NCI-H1048 (cell line): ENCODE results near the gene PHLDB1.
A peak's percentile ranks its signal among the peaks of the same experiment; 100 is the strongest.
"Not testable (repeated sequence)": the region's sequence is repeated elsewhere in the genome, so short reads cannot be mapped to it uniquely, and the experiment has no call there.

Experiments used
- DNase-seq: peaks from one replicate; lab custom pipeline; 2025; lab: John Stamatoyannopoulos, UW

Gene PHLDB1

DNA sequence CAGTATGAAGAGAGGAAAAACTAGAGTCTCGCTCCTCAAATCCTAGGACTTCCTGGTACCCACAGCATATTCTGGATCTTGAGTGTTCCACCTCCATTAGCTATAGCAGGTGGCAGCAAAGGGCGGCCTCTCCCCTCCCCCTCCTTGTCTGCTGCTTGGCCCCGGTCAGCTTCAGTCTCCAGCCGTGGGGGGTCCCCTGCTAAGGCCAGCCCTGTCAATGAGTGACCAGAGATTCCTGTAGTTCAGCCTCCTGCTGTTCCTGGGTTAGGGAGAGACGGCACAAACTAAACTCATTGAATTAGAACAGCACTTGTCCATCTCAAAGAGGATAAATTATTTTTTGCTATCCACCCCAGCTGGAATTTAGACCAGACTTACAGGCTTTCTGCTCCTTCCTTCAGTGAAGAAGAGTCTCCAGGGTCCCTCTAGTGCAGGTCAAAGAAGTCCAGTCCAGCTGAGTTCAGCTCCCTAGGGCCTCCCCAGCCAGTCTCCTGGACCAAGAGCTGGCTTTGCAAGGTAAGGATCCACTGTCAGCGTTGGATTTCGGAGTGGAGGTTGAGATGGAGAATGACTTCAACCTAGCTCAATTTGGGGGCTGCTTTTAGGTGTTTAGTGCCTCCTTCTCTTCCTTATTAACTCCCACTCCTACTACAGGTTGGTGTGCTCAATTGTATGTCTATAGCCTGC, 1.1 kb upstream of the PHLDB1 start:
- no peak for DNase-seq

DNA sequence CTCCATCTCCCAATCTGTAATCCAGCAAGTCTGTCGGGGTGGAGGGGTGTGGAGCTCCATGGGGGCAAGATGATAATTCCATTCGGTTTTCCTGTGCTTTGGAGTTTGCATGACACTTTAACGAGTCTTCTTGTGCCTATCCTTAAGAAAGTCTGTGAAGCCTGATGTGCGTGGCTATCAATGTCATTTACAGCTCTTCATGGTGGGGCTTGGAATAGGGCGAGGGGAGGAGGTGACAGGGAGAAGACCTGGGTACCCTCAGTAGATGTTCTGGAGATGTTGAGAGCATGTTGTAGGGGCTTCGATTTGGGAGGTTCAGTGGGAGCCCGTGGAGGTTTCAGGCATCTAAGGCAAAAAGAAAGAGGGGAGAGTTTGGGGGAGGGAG, 579 bp upstream of the PHLDB1 start:
- no peak for DNase-seq

DNA sequence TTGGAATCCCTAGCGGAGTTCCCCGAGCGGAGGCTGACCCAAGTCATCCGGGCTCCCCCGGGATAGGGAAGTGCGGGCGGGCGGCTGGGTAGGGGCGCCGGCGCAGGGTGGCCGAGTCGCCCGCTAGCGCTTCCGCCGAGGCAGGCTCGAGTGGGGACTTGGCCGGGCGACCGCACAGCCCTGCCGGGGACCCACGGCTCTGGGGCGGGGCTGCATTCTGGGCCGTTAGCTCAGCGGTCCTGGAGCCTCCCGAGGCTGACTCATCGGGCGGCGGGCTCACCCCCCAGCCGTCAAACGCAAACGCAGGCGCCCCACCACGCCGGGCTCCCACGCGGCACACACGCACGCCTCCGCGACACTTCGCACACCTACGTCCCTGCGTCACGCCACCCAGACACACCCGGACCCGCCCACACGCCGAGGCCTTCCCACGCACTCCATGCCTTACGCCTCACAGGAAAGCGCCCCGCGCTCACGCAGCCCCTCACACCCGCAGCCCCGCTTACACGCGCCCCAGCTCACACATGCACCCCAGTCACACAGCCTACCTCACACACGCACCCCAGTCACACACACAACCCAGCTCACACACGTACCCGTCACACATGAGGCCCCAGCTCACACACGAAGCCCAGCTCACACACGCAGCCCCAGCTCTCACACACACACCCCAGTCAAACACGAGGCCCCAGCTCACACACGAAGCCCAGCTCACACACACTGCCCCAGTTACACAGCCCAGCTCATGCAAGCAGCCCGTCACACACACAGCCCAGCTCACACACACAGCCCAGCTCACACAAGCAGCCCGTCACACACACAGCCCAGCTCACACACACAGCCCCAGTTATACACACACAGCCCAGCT, 1.2 kb downstream of the PHLDB1 start:
- no peak for DNase-seq

DNA sequence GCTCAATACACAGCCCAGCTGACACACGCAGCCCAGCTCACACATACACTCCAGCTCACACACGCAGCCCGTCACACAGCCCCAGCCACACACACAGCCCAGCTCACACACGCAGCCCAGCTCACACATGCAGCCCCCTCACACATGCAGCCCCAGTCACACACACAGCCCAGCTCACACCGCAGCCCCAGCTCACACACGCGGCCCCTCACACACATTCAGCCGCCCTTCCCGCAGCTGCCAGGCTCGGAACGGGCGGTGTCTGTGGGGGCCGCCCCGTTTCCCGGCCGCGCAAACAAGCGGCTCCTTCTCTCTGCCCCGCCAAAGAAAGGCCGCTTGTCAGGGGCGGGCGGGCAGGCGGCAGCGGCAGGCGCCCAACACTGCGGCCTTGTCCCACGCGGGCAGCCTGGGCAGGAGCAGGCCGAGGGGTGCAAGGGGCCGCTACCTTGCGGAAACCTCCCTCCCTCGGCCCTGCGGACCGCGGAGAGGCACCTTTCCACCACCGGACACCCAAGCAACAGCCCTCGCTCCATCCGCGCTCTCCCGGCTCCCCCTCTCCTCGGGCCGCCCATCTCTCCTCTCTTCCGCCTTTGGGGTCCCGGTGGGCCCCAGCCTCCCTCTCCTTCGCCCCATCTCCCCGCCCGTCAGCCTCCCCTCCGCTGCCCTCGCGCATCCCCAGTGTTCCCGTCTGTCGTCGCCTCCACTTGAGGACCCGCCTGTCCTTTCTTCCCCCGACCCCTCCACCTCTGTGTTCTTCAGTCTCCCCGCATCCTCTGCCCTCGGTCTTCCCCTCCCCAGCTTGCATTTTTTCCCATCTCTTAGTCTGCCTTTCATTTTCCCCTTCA, 2.2 kb downstream of the PHLDB1 start:
- DNase-seq = no peak

DNA sequence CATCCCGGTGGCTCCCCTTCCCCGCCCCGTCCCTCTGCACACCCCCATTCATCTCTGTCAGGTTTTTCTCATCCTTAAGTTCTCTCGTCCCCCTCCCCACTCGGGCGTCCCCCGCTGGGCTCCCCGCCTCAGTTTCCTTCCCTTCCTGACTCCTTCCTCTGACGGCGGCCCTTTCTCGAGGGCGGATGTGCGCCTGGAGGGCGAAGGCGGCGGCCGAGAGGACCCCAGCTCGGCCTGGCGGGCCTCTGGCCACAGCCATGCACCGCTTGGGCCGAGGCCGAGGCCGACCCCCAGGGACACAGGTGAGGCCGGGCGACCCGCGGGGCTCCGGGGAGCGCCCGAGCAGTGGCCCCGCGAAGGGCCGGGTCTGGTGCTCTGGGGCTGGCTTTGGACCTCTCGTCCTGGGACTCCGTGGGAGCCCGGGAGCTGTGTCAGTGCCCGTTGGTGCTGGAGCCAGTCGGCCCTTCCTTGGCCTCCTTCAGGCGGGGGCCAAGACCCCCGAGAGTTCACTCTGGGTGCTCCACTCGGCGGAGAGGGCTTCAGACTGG, 2.9 kb downstream of the PHLDB1 start:
- no peak for DNase-seq

DNA sequence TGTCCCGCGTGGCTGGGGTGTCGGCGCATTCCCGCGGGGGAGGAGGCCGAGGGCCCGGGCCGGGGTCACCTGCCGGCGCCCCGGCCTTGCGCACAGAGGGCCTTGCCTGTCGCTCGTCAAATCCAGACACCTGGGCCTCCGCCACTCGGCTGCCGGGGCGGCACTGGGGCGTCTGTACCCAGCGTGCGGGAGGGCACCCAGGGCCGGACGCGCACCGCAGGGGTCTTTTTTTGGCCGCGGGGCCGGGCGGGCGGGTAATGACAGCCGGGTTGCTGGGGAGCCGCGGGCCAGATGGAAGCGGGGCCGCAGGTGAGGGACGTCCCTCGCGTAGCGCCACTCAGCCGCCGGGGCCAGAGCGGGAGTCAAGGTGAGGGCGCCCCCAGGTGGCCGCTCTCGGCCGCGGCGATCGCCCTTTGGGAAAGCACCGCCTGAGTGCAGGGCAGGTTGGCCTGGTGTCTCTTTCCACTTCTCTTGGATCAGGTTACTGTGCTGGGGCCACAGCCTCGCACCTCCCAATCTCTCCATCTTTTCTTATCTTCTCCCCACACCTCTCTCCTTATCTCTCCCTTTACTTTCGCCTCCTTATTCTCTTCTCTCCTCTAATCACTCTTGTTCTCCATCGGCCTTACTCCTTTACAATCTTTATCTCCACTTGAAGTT, 3.5 kb downstream of the PHLDB1 start:
- DNase-seq = peak; percentile 37

DNA sequence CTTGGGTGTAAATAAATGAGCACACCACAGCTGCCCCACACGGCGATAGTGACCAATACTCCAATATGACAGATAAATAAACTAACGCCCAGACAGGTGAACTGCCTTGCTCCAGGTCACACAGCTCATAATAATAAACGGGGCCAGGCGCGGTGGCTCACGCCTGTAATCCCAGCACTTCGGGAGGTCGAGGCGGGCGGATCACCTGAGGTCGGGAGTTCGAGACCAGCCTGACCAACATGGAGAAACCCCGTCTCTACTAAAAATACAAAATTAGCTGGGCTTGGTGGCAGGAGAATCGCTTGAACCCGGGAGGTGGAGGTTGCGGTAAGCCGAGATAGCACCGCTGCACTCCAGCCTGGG, 4.0 kb downstream of the PHLDB1 start:
- DNase-seq = not testable (repeated sequence)

DNA sequence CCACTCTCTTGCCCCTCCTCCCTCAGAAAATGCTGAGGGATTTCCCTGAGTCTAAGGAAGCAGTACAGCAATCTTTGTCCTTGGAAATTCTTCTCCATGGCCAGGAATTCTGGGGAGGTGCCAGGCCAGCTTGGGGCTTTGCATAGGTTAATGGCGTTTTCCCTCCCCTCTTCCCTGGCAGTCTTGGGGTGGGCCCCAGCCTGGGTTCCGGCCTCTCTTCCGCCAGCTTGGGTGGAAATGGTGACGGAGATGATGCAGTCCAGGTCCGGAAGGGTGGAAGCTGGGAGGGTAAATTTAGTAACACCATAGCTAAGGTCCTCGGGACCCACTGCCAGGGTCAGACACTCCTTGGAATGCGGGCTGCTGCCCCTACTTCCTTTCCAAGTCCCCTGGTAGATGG, 5.0 kb downstream of the PHLDB1 start:
- DNase-seq = no peak

DNA sequence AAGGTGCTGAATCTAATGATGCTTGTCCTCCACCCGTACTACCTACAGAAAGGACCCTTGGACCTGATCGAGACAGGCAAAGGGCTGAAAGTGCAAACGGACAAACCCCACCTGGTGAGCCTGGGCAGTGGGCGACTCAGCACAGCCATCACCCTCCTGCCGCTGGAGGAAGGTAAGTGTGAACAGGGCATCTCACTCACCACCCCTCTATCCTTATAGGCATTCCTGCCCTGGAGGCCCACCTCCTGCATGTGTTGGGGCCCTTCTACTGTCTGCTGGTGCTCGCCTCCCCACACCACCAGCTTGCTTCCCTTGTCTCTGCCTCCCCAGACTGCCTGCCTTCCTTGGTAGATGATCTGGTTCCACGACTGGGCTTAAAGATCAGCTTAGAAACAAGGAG, 7.1 kb downstream of the PHLDB1 start:
- no peak for DNase-seq

DNA sequence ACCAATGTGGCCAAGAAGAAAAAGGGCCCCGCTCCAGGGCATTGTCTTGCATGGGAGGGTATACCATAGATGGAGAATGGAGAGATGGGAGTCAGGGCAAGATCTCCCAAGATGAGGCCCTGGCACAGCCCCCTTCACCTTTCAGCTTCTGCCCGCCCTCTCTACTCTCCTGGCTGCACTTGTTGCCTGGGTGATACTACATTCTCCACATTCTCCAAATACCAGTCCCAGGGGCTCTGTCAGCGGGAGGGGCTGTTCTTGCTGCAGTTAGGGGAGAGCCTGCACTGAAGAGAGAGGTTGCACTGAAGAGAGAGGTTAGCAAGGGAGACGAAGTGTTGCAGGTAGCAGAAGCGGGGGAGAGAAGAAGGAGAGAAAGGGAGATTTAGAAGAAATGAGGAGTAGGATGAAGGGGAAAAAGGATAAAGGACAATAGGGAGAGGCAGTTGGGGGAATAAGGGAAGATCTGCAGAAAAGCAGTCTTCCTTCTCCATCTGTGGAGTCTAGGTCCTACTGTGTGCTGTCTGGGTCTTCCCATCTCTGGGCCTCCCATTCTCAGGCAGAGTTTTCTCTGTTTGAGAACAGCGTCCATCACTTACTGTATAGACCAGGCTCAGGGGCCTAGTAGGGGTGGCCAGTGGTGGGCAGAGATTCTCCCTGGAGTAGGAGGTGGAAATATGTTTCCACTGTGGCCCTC, 8.0 kb downstream of the PHLDB1 start:
- no peak for DNase-seq

DNA sequence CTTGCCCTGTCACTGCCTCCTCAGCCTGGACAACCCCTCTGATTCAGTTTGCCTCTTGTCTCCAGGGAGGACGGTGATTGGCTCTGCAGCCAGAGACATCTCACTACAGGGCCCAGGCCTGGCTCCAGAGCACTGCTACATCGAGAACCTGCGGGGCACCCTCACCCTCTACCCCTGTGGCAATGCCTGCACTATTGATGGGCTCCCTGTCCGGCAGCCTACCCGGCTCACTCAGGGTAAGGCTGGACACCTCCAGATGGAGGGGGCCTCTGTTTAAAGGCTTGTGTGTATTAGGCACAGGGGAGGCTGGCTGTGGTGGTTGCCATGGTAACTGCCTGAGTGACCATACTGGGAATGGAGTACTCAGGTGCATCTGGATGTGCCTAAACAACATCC, 8.6 kb downstream of the PHLDB1 start:
- DNase-seq = no peak

DNA sequence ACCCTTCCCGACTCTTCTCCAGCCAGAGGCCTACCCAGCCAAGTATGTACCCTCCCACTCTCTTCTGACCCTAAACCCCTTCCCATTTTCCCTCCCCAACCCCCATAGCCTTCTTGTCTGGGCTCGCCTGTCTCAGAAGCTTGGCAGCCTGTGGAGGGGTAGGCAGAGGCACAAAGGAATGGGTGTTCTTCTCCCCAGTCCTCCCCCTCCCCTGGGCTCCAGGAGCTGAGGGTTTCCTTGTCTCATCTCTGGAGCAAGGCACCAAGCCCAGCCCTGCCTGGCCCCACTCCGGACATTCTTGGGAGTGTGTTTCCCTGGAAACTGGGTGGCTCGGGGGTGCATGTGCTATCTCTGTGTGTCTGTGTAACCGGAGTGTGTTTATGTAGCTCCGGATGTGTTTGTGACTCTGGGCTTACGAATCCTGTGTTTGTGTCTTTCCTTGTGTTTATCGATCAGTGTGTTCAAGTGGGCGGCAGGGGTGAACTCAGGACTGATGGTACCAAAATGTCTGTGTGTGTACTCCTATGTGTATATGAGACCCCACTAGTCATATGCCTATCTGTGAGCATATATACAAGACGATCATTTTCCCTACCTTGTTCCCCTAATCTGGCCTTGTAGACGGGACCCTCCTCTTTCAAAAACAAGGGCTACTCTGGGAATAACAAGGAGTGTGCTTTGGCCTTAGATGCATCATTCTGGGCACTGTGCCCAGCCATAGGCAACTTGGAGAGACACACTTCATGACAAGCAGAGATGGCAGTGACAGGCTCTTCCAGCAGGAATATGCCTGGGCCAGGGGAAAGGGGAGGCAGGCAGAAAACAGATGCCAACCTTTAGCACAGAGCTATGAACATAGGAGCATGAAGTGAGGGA, 10.9 kb downstream of the PHLDB1 start:
- no peak for DNase-seq

DNA sequence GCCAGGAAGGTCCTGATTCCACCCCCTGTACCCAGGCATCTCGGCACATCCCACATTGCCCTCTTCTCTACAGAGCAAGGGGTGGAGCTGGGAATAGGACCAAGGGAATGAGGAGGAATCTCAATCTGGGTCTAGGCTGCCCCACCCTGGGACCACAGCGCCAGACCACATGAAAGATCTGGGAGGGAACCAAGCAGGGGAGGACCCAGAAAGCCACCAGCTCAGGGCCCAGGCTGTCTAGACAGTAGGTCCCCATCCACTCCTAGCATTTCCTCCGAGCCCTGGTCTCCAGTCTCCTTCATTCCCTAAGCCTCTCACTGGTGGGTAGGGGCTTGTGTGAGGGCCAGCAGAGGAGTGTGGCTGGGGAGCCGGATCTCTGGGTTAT, 11.6 kb downstream of the PHLDB1 start:
- DNase-seq = no peak

DNA sequence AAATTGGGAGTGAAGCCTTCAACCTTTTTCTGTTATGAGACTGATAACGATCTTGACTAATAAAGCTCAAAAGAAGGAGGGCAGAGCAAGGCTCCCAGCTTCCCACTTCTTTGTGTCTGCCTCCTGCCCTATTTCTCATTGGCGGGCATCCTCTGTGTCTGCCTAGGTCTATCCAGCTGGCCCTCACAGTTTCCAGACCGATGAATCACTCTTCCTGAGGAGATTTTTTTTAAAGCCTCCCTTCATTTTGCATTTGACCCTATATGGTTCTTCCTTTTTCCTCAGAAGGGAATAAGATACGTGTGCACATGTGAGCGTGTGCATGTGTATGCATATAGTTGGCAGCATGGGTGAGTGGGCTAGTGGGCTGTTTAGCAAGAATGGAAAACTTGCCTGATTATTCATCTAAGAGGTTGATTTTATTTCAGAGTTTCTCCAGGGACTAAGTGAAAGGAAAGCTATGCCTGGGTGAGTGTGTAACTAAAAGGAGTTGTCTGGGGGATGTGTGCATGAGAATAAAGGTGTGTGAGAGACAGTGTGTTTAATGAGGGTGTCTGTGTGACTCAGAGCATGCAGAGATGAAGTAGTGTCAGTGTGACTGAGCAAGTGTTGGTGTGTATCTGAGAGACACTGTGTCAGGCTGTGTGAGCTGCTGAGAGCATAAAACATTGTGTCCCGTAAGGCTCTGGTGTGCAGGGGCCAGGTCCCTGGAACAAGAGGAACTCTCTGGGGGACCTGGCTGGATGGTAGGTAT, 12.2 kb downstream of the PHLDB1 start:
- DNase-seq = no peak

DNA sequence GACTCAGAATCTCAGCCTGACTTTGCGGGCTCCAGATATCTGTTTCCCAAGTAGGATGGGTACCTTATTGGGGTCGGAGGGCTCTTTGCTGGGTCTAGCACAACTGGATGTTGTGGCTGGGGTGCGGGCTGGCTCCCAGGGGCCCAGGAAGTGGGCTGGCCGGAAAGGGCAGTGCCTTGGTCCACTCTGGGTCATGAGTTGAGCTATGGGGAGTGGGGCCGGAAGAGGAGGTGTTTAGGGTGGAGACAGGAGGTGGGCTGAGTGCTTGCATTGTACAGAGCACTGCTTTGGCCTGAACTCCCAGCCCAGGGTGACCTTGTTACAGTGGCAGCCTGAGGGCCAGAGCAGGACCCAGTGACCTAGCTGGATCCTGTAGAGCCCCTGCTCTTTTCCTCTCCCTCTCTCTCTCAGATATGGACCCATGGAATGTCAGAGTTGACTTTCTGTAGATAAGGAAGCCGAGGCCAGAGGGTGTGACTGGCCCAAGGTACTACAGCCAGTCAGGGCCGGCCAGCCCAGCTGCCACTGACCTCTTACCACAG, 13.2 kb downstream of the PHLDB1 start:
- DNase-seq = no peak

DNA sequence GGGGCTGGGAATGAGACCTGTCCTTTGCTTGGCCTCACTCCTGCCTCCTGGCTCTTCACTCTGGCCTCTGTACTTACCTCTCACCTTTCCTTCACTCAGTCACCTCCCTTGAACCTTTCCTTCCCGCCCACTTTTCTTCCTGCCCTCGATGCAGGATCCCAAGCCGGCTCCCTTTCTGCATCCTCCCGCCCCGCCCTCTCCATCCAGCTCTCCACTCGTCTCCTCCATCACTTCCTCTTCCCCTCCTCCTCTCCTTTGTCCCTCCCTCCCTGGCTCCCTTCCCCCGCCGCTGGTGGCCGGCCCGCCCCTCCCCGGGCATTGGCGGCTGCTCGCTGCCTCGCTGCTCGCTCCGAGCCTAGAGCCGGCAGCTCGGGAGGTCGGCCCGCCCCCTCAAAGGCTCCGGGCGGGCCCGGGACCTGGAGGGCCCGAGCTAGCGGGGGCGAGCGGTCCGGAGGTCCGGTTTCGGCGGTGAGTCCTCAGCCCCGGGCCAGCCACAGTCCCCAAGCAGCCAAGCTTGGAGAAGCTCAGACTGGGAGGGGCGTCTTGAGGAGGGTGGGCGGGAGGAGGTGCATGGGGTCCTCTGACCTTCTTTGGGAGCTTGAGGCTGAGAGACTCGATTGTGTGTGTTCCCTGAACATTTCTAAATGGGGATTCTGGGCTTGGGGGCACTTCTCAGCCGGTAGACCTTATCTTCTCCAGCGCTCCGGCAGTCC, 13.8 kb downstream of the PHLDB1 start:
- DNase-seq = peak; percentile 60

DNA sequence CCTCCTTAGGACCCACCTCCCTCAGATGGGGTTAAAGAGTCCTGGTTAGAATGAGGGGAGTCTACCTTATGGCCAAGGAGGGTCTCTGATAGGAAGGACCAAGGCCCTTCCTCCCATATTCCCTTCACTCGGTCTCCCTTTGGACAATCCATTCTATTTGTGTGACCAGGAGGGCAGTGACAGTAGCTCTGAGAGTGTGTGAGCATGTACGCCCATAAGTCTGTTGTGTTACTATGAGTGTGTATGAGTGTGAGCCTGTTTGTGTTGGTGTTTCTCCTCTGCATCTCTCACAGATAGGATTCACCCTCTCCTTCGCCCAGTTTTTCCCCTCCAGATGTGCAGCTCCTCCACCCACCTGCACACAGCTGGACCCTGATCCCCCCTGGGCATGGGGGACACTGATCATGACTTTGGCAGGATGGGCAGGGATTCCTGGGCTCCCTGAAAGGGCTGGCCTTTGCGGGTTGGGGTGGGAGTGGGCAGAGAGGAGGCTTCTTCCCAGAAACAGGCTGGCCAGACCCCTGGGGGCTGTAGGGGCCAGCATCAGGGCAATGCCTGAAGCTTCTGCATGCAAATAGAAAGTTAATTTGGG, 14.5 kb downstream of the PHLDB1 start:
- DNase-seq = no peak
